A204.1 (cell line): ENCODE results near the gene SUPT20HL2.
"Not testable (repeated sequence)": the region's sequence is repeated elsewhere in the genome, so short reads cannot be mapped to it uniquely, and the experiment has no call there.

Source experiments
- FAIRE-seq: peaks from 2 replicates; lab custom pipeline; 2012; peaks lifted over from hg19 to GRCh38; lab: Jason Lieb, UNC

The SUPT20HL2 gene

GRCh38 chrX:24309580-24310374, 4.1 kb downstream of the SUPT20HL2 start:
- not testable (repeated sequence) for FAIRE-seq

GRCh38 chrX:24308803-24309202, 5.1 kb downstream of the SUPT20HL2 start:
- FAIRE-seq, result not testable (repeated sequence)

- no peak for FAIRE-seq
Measured at GRCh38 chrX:24306440-24306839, 7.4 kb downstream of the SUPT20HL2 start.

GRCh38 chrX:24305905-24306304, 8.0 kb downstream of the SUPT20HL2 start:
- FAIRE-seq, result no peak

GRCh38 chrX:24301806-24302205, 12.1 kb downstream of the SUPT20HL2 start:
- no peak for FAIRE-seq

GRCh38 chrX:24301060-24301459, 12.8 kb downstream of the SUPT20HL2 start:
- no peak for FAIRE-seq

GRCh38 chrX:24298191-24298590, 15.7 kb downstream of the SUPT20HL2 start:
- FAIRE-seq, result no peak

GRCh38 chrX:24294619-24295018, 19.2 kb downstream of the SUPT20HL2 start:
- FAIRE-seq, result no peak

- FAIRE-seq, result no peak
Measured at GRCh38 chrX:24293412-24293811, 20.5 kb downstream of the SUPT20HL2 start.

GRCh38 chrX:24292353-24292752, 21.5 kb downstream of the SUPT20HL2 start:
- no peak for FAIRE-seq

GRCh38 chrX:24285082-24285481, 28.8 kb downstream of the SUPT20HL2 start:
- FAIRE-seq, result no peak

- FAIRE-seq, result no peak
Measured at GRCh38 chrX:24283127-24283794, 30.6 kb downstream of the SUPT20HL2 start.

- no peak for FAIRE-seq
Measured at GRCh38 chrX:24282381-24283126, 31.3 kb downstream of the SUPT20HL2 start.

- FAIRE-seq, result no peak
Measured at GRCh38 chrX:24277405-24277804, 36.5 kb downstream of the SUPT20HL2 start.

GRCh38 chrX:24276015-24276414, 37.9 kb downstream of the SUPT20HL2 start:
- FAIRE-seq, result no peak

GRCh38 chrX:24271262-24271661, 42.6 kb downstream of the SUPT20HL2 start:
- FAIRE-seq, result no peak

- FAIRE-seq, result no peak
Measured at GRCh38 chrX:24268786-24269185, 45.1 kb downstream of the SUPT20HL2 start.

GRCh38 chrX:24266996-24267395, 46.9 kb downstream of the SUPT20HL2 start:
- no peak for FAIRE-seq

GRCh38 chrX:24264383-24264782, 49.5 kb downstream of the SUPT20HL2 start:
- FAIRE-seq, result no peak

- no peak for FAIRE-seq
Measured at GRCh38 chrX:24262309-24262708, 51.6 kb downstream of the SUPT20HL2 start.
